WTC11 (cell line): ENCODE data around the gene POLD4. TPM values are rescaled to one million over a fixed set of nuclear protein-coding genes. Genes with fewer than 3 reads are reported as not detected.
"Not testable (repeated sequence)": the region's sequence is repeated elsewhere in the genome, so short reads cannot be mapped to it uniquely, and the experiment has no call there.

Experiments
- ATAC-seq: fragments of 200-7000 bp; cut with Tn5 transposase; 2 replicates; pipeline ENCODE4 v1.10.0; 2021; ENCODE audit warnings: mild to moderate bottlenecking, moderate library complexity
- CTCF ChIA-PET: fragments of 300-600 bp; sonication (Branson Sonifier 250); formaldehyde crosslinking; loops from one replicate; lab custom pipeline; 2021; ENCODE audit warnings: antibody characterized with exemption; lab: Charles Lee
- POLR2A ChIA-PET: fragments of 350-600 bp; sonication (Branson Sonifier 250); formaldehyde crosslinking; loops from one replicate; lab custom pipeline; 2021; ENCODE audit warnings: antibody characterized with exemption; lab: Charles Lee
- DNase-seq: peaks from one replicate; pipeline ENCODE4 v3.0.0; 2021; ENCODE audit warnings: low spot score
- H3K27ac Mint-ChIP-seq: 2 replicates; pipeline ENCODE4 v1.8.0; 2021; ENCODE audit warnings: mixed read lengths
- H3K27me3 Mint-ChIP-seq: 2 replicates; pipeline ENCODE4 v1.8.0; 2021; ENCODE audit warnings: low read depth, mild to moderate bottlenecking, moderate library complexity, mixed read lengths
- H3K36me3 Mint-ChIP-seq: 2 replicates; pipeline ENCODE4 v1.8.0; 2021; ENCODE audit warnings: mixed read lengths
- H3K4me1 Mint-ChIP-seq: 2 replicates; pipeline ENCODE4 v1.8.0; 2022; ENCODE audit warnings: mixed read lengths
- H3K4me3 Mint-ChIP-seq: 2 replicates; pipeline ENCODE4 v1.8.0; 2021; ENCODE audit warnings: mild to moderate bottlenecking, moderate library complexity, mixed read lengths
- H3K9me3 Mint-ChIP-seq: 2 replicates; pipeline ENCODE4 v1.8.0; 2021; ENCODE audit warnings: mixed read lengths
- ARID4B ChIP-seq: sonication (generic); formaldehyde crosslinking; IDR thresholded peaks from 2 replicates; pipeline ENCODE4 v1.8.0; 2023; ENCODE audit warnings: missing genetic modification reagents, mild to moderate bottlenecking, borderline replicate concordance
- CTCF ChIP-seq: fragments of 200-600 bp; IDR thresholded peaks from 2 replicates; pipeline ENCODE4 v1.8.0; 2022; ENCODE audit warnings: antibody characterized with exemption
- FOXP1 ChIP-seq: sonication (generic); formaldehyde crosslinking; IDR thresholded peaks from 2 replicates; pipeline ENCODE4 v1.8.0; 2022; ENCODE audit warnings: missing genetic modification reagents, mild to moderate bottlenecking, moderate library complexity, borderline replicate concordance
- FOXP4 ChIP-seq: sonication (generic); formaldehyde crosslinking; IDR thresholded peaks from 2 replicates; pipeline ENCODE4 v1.8.0; 2022; ENCODE audit warnings: mild to moderate bottlenecking, missing genetic modification reagents
- SP1 ChIP-seq: sonication (generic); formaldehyde crosslinking; conservative IDR thresholded peaks from 2 replicates; pipeline ENCODE4 v1.8.1; 2022; ENCODE audit warnings: missing genetic modification reagents
- ZNF219 ChIP-seq: sonication (generic); formaldehyde crosslinking; IDR thresholded peaks from 2 replicates; pipeline ENCODE4 v1.8.0; 2023; ENCODE audit warnings: missing genetic modification reagents, mild to moderate bottlenecking, borderline replicate concordance
- ZNF232 ChIP-seq: sonication (generic); formaldehyde crosslinking; IDR thresholded peaks from 2 replicates; pipeline ENCODE4 v1.8.0; 2022; ENCODE audit warnings: mild to moderate bottlenecking, missing genetic modification reagents
- ZNF281 ChIP-seq: sonication (generic); formaldehyde crosslinking; IDR thresholded peaks from 2 replicates; pipeline ENCODE4 v1.8.0; 2023; ENCODE audit warnings: mild to moderate bottlenecking, missing genetic modification reagents
- ZNF512 ChIP-seq: sonication (generic); formaldehyde crosslinking; IDR thresholded peaks from 2 replicates; pipeline ENCODE4 v1.8.1; 2022; ENCODE audit warnings: missing genetic modification reagents, borderline replicate concordance
- total RNA-seq: library from RNA; stranded (reverse); gene quantifications from 3 replicates; pipeline ENCODE4 v1.2.3, GENCODE V29; 2021

POLD4 gene
- total RNA-seq, 1 experiment from 2014 or later: 30.3 TPM

- TF ChIP-seq ZNF281 (CRISPR knock-in tag) (0 out of 2 replicates have a peak, but pooled peaks have one; percentile 41), FOXP4 (CRISPR knock-in tag) (peak; percentile 25; the same call in 1 of the 2 replicates), ARID4B (CRISPR knock-in tag) (peak; percentile 39; the same call in 1 of the 2 replicates)
These were observed at the start of gene POLD4 (continued) for GRCh38 chr11:67353317-67354074.

- H3K4me1 Mint-ChIP-seq: peaks cover 26% of the 10 kb centered on the region
- ATAC-seq, H3K36me3 Mint-ChIP-seq, H3K9me3 Mint-ChIP-seq, POLR2A ChIA-PET, H3K27me3 Mint-ChIP-seq, H3K4me3 Mint-ChIP-seq, DNase-seq, H3K27ac Mint-ChIP-seq: not testable (repeated sequence)
- CTCF ChIA-PET: interaction anchor here (0.8 to 3.9 kb wide), 6 partner anchors 11 to 57 kb away, joined by 3 to 45 read pairs (median 16); partner anchors contain the start of genes RAD9A and RPS6KB2
These were observed 49.7 kb upstream of the POLD4 start for GRCh38 chr11:67403085-67403484.

- Mint-ChIP-seq H3K27ac (peak overlapping the region; percentile 78), H3K4me3 (peak overlapping the region; percentile 43), H3K4me1 (peaks cover 33% of the 10 kb centered on the region), H3K36me3 (peaks cover 13% of the 10 kb centered on the region)
- ChIA-PET POLR2A (interaction anchor here (0.6 to 2.2 kb wide), 12 partner anchors 10 to 66 kb away, joined by 3 to 21 read pairs (median 6); partner anchors contain the start of genes PTPRCAP, RAD9A, RPS6KB2 and TMEM134), CTCF (interaction anchor here (0.6 to 3.9 kb wide), 43 partner anchors 9 to 284 kb away, joined by 3 to 112 read pairs (median 7); partner anchors contain the start of genes AIP, ANKRD13D, CLCF1 and CORO1B)
- not testable (repeated sequence) for H3K27me3 Mint-ChIP-seq, DNase-seq, H3K9me3 Mint-ChIP-seq
- ATAC-seq: peak; percentile 1; the same call in 1 of the 2 replicates
These were observed 49.0 kb upstream of the POLD4 start for GRCh38 chr11:67402192-67402839.

GRCh38 chr11:67401495-67402191 is 48.3 kb upstream of the POLD4 start, which contains the start of gene PPP1CA:
Gene PPP1CA, minus strand, starts transcription at chr11:67401858. Its CDS starts 76 bp downstream, at chr11:67401782.
- Mint-ChIP-seq H3K27ac (peak within 1 kb of the TSS; percentile 78), H3K36me3 (peaks cover 13% of the 10 kb centered on the region), H3K27me3 (no peaks in the 10 kb centered on the region), H3K4me3 (peak within 1 kb of the TSS; percentile 73), H3K4me1 (peaks cover 34% of the 10 kb centered on the region), H3K9me3 (no peaks in the 10 kb centered on the region)
- ATAC-seq (peak; percentile 86), DNase-seq (peak; percentile 88)
- ChIA-PET POLR2A (interaction anchor here (0.6 to 2.2 kb wide), 16 partner anchors 10 to 81 kb away, joined by 3 to 21 read pairs (median 6); partner anchors contain the start of genes AIP, PTPRCAP, RAD9A and RPS6KB2), CTCF (interaction anchor here (0.5 to 3.9 kb wide), 51 partner anchors 8 to 1179 kb away, joined by 3 to 112 read pairs (median 5); partner anchors contain the start of genes AIP, ANKRD13D, CLCF1 and CORO1B)
- TF ChIP-seq SP1 (CRISPR knock-in tag) (peak; percentile 88), ZNF512 (CRISPR knock-in tag) (no peak), CTCF (peak; percentile 46), ZNF219 (CRISPR knock-in tag) (0 out of 2 replicates have a peak, but pooled peaks have one; percentile 25), FOXP1 (CRISPR knock-in tag) (0 out of 2 replicates have a peak, but pooled peaks have one; percentile 39), ZNF232 (CRISPR knock-in tag) (0 out of 2 replicates have a peak, but pooled peaks have one; percentile 51)
